CD4-positive, CD25-positive, alpha-beta regulatory T cell (primary cell): Measurements from ENCODE around the gene SLC45A2. TPM values are rescaled to one million over a fixed set of nuclear protein-coding genes. Genes with fewer than 3 reads are reported as not detected.
"Not testable (repeated sequence)": the region's sequence is repeated elsewhere in the genome, so short reads cannot be mapped to it uniquely, and the experiment has no call there.

Source experiments
- ATAC-seq, 2 donors: fragments of 150-1000 bp; cut with Tn5 transposase; one replicate each; pipeline ENCODE4 v1.10.0; 2021; ENCODE audit warnings: low read depth in 2 of 2, moderate number of reproducible peaks in 2 of 2, moderate library complexity in 1 of 2
- DNase-seq, 3 donors: peaks; one replicate each; pipeline versions ENCODE4 v3.0.0 to v3.0.0-alpha.2; 2012 to 2022; ENCODE audit warnings: mixed read lengths in 1 of 3
- H3K27ac ChIP-seq: one replicate; pipeline ENCODE4 v1.7.0; 2013; ENCODE audit warnings: mild to moderate bottlenecking, low read length; ENCODE audit not compliant: insufficient read depth, poor library complexity, severe bottlenecking
- H3K27me3 ChIP-seq: one replicate; pipeline ENCODE4 v1.7.0; 2013; ENCODE audit warnings: low read length; ENCODE audit not compliant: control insufficient read depth, insufficient read depth
- H3K36me3 ChIP-seq: one replicate; pipeline ENCODE4 v1.7.0; 2013; ENCODE audit warnings: mild to moderate bottlenecking, low read length, moderate library complexity; ENCODE audit not compliant: control insufficient read depth, insufficient read depth
- H3K4me1 ChIP-seq: 2 replicates; pipeline ENCODE4 v1.7.0; 2013; ENCODE audit warnings: mild to moderate bottlenecking, low read length; ENCODE audit not compliant: insufficient read depth, control insufficient read depth, poor library complexity, severe bottlenecking
- H3K4me3 ChIP-seq: one replicate; pipeline ENCODE4 v1.7.0; 2013; ENCODE audit warnings: low read depth, mild to moderate bottlenecking, low read length, moderate library complexity
- H3K9me3 ChIP-seq, 2 experiments: 1 replicate in 1 of 2; 2 replicates in 1 of 2; pipeline ENCODE4 v1.7.0; 2013; ENCODE audit warnings: low read length in 2 of 2, mild to moderate bottlenecking in 1 of 2, moderate library complexity in 1 of 2; ENCODE audit not compliant: control insufficient read depth in 2 of 2
- H3K27ac Mint-ChIP-seq, 3 donors: one replicate each; pipeline ENCODE4 v1.8.0; 2020 to 2022; ENCODE audit warnings: mild to moderate bottlenecking in 3 of 3, mixed read lengths in 3 of 3, moderate library complexity in 2 of 3
- H3K27me3 Mint-ChIP-seq: one replicate; pipeline ENCODE4 v1.8.0; 2022; ENCODE audit warnings: mild to moderate bottlenecking, mixed read lengths
- H3K36me3 Mint-ChIP-seq: one replicate; pipeline ENCODE4 v1.8.0; 2020; ENCODE audit warnings: mixed read lengths
- H3K4me1 Mint-ChIP-seq, 4 donors: one replicate each; pipeline ENCODE4 v1.8.0; 2020 to 2022; ENCODE audit warnings: mixed read lengths in 4 of 4, mild to moderate bottlenecking in 1 of 4
- H3K4me3 Mint-ChIP-seq, 4 donors: one replicate each; pipeline ENCODE4 v1.8.0; 2020 to 2022; ENCODE audit warnings: mild to moderate bottlenecking in 4 of 4, mixed read lengths in 4 of 4, moderate library complexity in 3 of 4
- H3K9me3 Mint-ChIP-seq, 7 donors: one replicate each; pipeline ENCODE4 v1.8.0; 2020 to 2022; ENCODE audit warnings: mixed read lengths in 7 of 7, mild to moderate bottlenecking in 3 of 7, moderate library complexity in 2 of 7
- polyA plus RNA-seq, 4 donors: library from polyadenylated mRNA; unstranded; fragments of 300-500 nt; fragmentation: Illumina TruSeq; gene quantifications; one replicate each; pipeline ENCODE4 v1.2.3, GENCODE V29; 2021
- total RNA-seq: library from RNA; stranded (reverse); gene quantifications from one replicate; pipeline ENCODE4 v1.2.3, GENCODE V29; 2022

Gene SLC45A2
- total and polyA plus RNA-seq, 5 donors from 2014 or later: not detected

- no peak for ATAC-seq
- H3K4me3 Mint-ChIP-seq: no peak overlapping the region
- no peak overlapping the region for H3K27ac Mint-ChIP-seq
These were observed 17.7 kb downstream of the SLC45A2 start for GRCh38 chr5:33966805-33967204.

GRCh38 chr5:33964132-33964700, 20.3 kb downstream of the SLC45A2 start:
- Histone ChIP-seq H3K27ac (no peak overlapping the region), H3K36me3 (no peaks in the 10 kb centered on the region), H3K9me3 (no peaks in the 10 kb centered on the region), H3K27me3 (peaks cover 1% of the 10 kb centered on the region), H3K4me1 (peaks cover 4% of the 10 kb centered on the region), H3K4me3 (no peak overlapping the region)
- Mint-ChIP-seq H3K27me3 (peaks cover 16% of the 10 kb centered on the region), H3K36me3 (no peaks in the 10 kb centered on the region), H3K4me1 (peaks cover 0 to 9% (median 6%) of the 10 kb centered on the region in 4 donors), H3K9me3 (no peaks in the 10 kb centered on the region), H3K4me3 (no peak overlapping the region), H3K27ac (peak overlapping the region in 1 of 3 donors; percentile 5)
- DNase-seq (peak in 1 of 3 donors; percentile 28), ATAC-seq (no peak)

More at GRCh38 chr5:33966805-33967204, 17.7 kb downstream of the SLC45A2 start:
- Mint-ChIP-seq H3K27me3 (peaks cover 7% of the 10 kb centered on the region), H3K4me1 (peaks cover 0 to 9% (median 6%) of the 10 kb centered on the region in 4 donors), H3K36me3 (no peaks in the 10 kb centered on the region), H3K9me3 (no peaks in the 10 kb centered on the region)
- peaks cover 4% of the 10 kb centered on the region for H3K4me1 ChIP-seq
- DNase-seq: no peak
- no peak overlapping the region for H3K4me3 ChIP-seq
- H3K27ac ChIP-seq: no peak overlapping the region
- H3K27me3 ChIP-seq: no peaks in the 10 kb centered on the region
- H3K36me3 ChIP-seq: no peaks in the 10 kb centered on the region
- no peaks in the 10 kb centered on the region for H3K9me3 ChIP-seq

GRCh38 chr5:33958176-33958575, 26.3 kb downstream of the SLC45A2 start:
- DNase-seq (no peak), ATAC-seq (no peak)
- peaks cover 0 to 12% (median 2%) of the 10 kb centered on the region in 7 donors for H3K9me3 Mint-ChIP-seq
- Histone ChIP-seq H3K9me3 (peaks cover 0 to 2% of the 10 kb centered on the region in 2 experiments), H3K4me1 (no peaks in the 10 kb centered on the region), H3K27me3 (peaks cover 2% of the 10 kb centered on the region), H3K36me3 (no peaks in the 10 kb centered on the region), H3K27ac (no peak overlapping the region), H3K4me3 (no peak overlapping the region)
- no peak overlapping the region for H3K27ac Mint-ChIP-seq
- H3K27me3 Mint-ChIP-seq: peaks cover 27% of the 10 kb centered on the region
- no peaks in the 10 kb centered on the region for H3K4me1 Mint-ChIP-seq
- H3K4me3 Mint-ChIP-seq: no peak overlapping the region
- no peaks in the 10 kb centered on the region for H3K36me3 Mint-ChIP-seq

- H3K27me3 Mint-ChIP-seq: peaks cover 27% of the 10 kb centered on the region
- H3K4me1 Mint-ChIP-seq: no peaks in the 10 kb centered on the region
- no peak overlapping the region for H3K4me3 ChIP-seq
- H3K27ac ChIP-seq: no peak overlapping the region
- H3K9me3 ChIP-seq: peaks cover 0 to 2% of the 10 kb centered on the region in 2 experiments
- H3K27ac Mint-ChIP-seq: no peak overlapping the region
- DNase-seq (no peak), ATAC-seq (no peak)
- H3K36me3 Mint-ChIP-seq: no peaks in the 10 kb centered on the region
- no peaks in the 10 kb centered on the region for H3K4me1 ChIP-seq
- no peak overlapping the region for H3K4me3 Mint-ChIP-seq
- H3K27me3 ChIP-seq: peaks cover 2% of the 10 kb centered on the region
- H3K36me3 ChIP-seq: no peaks in the 10 kb centered on the region
- H3K9me3 Mint-ChIP-seq: peaks cover 0 to 12% (median 2%) of the 10 kb centered on the region in 7 donors
These were observed 26.8 kb downstream of the SLC45A2 start for GRCh38 chr5:33957577-33958150.

- not testable (repeated sequence) for H3K4me3 Mint-ChIP-seq
These were observed 32.3 kb downstream of the SLC45A2 start for GRCh38 chr5:33952175-33952574.

GRCh38 chr5:33944543-33945132, 39.9 kb downstream of the SLC45A2 start:
- H3K9me3 Mint-ChIP-seq: peaks cover 0 to 2% (median 0%) of the 10 kb centered on the region in 7 donors
- H3K36me3 ChIP-seq: no peaks in the 10 kb centered on the region
- H3K4me1 Mint-ChIP-seq: peaks cover 0 to 6% (median 0%) of the 10 kb centered on the region in 4 donors
- no peaks in the 10 kb centered on the region for H3K4me1 ChIP-seq
- H3K27ac ChIP-seq: no peak overlapping the region
- DNase-seq (no peak), ATAC-seq (no peak)
- no peaks in the 10 kb centered on the region for H3K36me3 Mint-ChIP-seq
- no peak overlapping the region for H3K4me3 Mint-ChIP-seq
- H3K27me3 Mint-ChIP-seq: peaks cover 22% of the 10 kb centered on the region
- H3K27me3 ChIP-seq: peaks cover 7% of the 10 kb centered on the region
- no peak overlapping the region for H3K4me3 ChIP-seq
- no peaks in the 10 kb centered on the region for H3K9me3 ChIP-seq
- H3K27ac Mint-ChIP-seq: no peak overlapping the region

More at GRCh38 chr5:33952175-33952574, 32.3 kb downstream of the SLC45A2 start:
- not testable (repeated sequence) for H3K36me3 ChIP-seq, H3K4me1 Mint-ChIP-seq, H3K4me3 ChIP-seq, DNase-seq, H3K27ac ChIP-seq, H3K4me1 ChIP-seq, ATAC-seq, H3K27me3 Mint-ChIP-seq, H3K27ac Mint-ChIP-seq, H3K9me3 ChIP-seq, H3K27me3 ChIP-seq, H3K36me3 Mint-ChIP-seq
- H3K9me3 Mint-ChIP-seq: peaks cover 0 to 12% (median 5%) of the 10 kb centered on the region in 7 donors

- ATAC-seq: no peak
- H3K4me3 Mint-ChIP-seq: no peak overlapping the region
These were observed 43.4 kb downstream of the SLC45A2 start for GRCh38 chr5:33941090-33941489.

More at GRCh38 chr5:33941090-33941489, 43.4 kb downstream of the SLC45A2 start:
- no peaks in the 10 kb centered on the region for H3K36me3 Mint-ChIP-seq
- Histone ChIP-seq H3K4me1 (no peaks in the 10 kb centered on the region), H3K9me3 (no peaks in the 10 kb centered on the region), H3K27ac (no peak overlapping the region), H3K27me3 (peaks cover 11% of the 10 kb centered on the region), H3K36me3 (no peaks in the 10 kb centered on the region), H3K4me3 (no peak overlapping the region)
- H3K4me1 Mint-ChIP-seq: peaks cover 0 to 6% (median 0%) of the 10 kb centered on the region in 4 donors
- peaks cover 0 to 2% (median 0%) of the 10 kb centered on the region in 7 donors for H3K9me3 Mint-ChIP-seq
- no peak overlapping the region for H3K27ac Mint-ChIP-seq
- peaks cover 39% of the 10 kb centered on the region for H3K27me3 Mint-ChIP-seq
- DNase-seq: no peak
